DND-41 (cell line): ENCODE results near the gene CLTCL1.

Source experiments
- EZH2 ChIP-seq: IDR thresholded peaks from 3 replicates; pipeline ENCODE4 v1.6.1; 2012; ENCODE audit warnings: borderline replicate concordance, low read depth, mild to moderate bottlenecking, moderate library complexity, low read length, inconsistent platforms; ENCODE audit not compliant: severe bottlenecking
- TF ChIP-seq, protein P1 (sequence below): IDR thresholded peaks from 2 replicates; pipeline ENCODE4 v1.5.1; 2012; ENCODE audit warnings: borderline replicate concordance, low read length, moderate library complexity, mild to moderate bottlenecking; ENCODE audit not compliant: poor library complexity, severe bottlenecking; ENCODE audit errors: extremely low read depth

DNA sequence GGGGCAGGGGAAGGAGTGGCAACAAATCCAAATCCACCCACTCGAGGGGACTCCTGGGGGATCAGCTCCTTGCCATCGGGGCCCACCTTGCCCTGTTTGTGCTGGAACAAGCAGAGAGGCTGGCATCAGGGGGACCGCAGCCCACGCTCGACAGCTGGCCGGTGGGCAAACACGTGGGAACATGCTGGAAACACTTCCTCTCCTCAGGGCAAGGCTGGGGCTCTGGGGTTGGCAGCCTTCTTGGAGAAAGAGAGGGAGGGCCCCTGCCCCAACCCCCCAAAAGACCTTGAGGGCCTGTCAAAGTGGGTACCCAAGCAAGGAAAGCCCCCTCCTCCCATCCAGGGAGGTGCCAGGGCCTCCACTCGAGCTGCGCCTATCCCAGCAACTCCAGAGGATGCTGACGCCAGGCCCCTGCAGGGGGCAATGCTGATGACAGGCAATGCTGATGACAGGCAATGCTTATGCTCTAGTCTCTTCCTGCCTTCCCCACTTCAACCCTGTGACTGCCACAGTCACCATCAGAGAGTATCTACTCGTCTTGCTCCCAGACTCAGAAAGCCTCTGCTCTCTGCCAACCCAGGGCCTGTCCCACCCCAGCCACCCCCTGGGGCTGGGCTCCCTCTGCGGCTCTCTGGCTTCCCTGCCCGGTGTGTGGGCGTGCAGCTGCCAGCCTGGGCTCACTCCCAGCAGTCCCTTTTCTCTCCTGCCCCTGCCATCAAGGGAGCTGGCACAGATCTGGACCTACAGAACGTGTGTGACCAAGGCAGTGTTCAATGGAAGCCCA is 153.1 kb downstream of the CLTCL1 start:
- TF ChIP-seq, protein P1, sequence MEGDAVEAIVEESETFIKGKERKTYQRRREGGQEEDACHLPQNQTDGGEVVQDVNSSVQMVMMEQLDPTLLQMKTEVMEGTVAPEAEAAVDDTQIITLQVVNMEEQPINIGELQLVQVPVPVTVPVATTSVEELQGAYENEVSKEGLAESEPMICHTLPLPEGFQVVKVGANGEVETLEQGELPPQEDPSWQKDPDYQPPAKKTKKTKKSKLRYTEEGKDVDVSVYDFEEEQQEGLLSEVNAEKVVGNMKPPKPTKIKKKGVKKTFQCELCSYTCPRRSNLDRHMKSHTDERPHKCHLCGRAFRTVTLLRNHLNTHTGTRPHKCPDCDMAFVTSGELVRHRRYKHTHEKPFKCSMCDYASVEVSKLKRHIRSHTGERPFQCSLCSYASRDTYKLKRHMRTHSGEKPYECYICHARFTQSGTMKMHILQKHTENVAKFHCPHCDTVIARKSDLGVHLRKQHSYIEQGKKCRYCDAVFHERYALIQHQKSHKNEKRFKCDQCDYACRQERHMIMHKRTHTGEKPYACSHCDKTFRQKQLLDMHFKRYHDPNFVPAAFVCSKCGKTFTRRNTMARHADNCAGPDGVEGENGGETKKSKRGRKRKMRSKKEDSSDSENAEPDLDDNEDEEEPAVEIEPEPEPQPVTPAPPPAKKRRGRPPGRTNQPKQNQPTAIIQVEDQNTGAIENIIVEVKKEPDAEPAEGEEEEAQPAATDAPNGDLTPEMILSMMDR = no peak
- no peak for TF ChIP-seq EZH2
